Endothelial cell (in vitro differentiated cells): ENCODE measurements around the gene PIGH. TPM values are rescaled to one million over a fixed set of nuclear protein-coding genes. Genes with fewer than 3 reads are reported as not detected.

Source experiments
- DNase-seq: peaks from one replicate; pipeline ENCODE4 v3.0.0; 2021; ENCODE audit warnings: low spot score
- H3K27ac Mint-ChIP-seq: one replicate; pipeline ENCODE4 v1.8.0; 2021; ENCODE audit warnings: mixed read lengths, inconsistent platforms; ENCODE audit not compliant: unreplicated experiment
- H3K27me3 Mint-ChIP-seq: one replicate; pipeline ENCODE4 v1.8.0; 2021; ENCODE audit warnings: mild to moderate bottlenecking, moderate library complexity, mixed read lengths, inconsistent platforms; ENCODE audit not compliant: unreplicated experiment
- H3K36me3 Mint-ChIP-seq: one replicate; pipeline ENCODE4 v1.8.0; 2021; ENCODE audit warnings: mild to moderate bottlenecking, low read depth, mixed read lengths, inconsistent platforms; ENCODE audit not compliant: unreplicated experiment
- H3K4me1 Mint-ChIP-seq: one replicate; pipeline ENCODE4 v1.8.0; 2021; ENCODE audit warnings: mild to moderate bottlenecking, mixed read lengths, inconsistent platforms; ENCODE audit not compliant: unreplicated experiment
- H3K4me3 Mint-ChIP-seq: one replicate; pipeline ENCODE4 v1.8.0; 2021; ENCODE audit warnings: mild to moderate bottlenecking, mixed read lengths, inconsistent platforms; ENCODE audit not compliant: unreplicated experiment
- H3K9me3 Mint-ChIP-seq: one replicate; pipeline ENCODE4 v1.8.0; 2021; ENCODE audit warnings: mixed read lengths, inconsistent platforms; ENCODE audit not compliant: unreplicated experiment
- total RNA-seq: library from RNA; stranded (reverse); fragmentation: NEBNext Ultra II Directional; extraction: Animal tissue kit (Norgen Biotek cat#: 25700); gene quantifications from one replicate; pipeline ENCODE4 v1.2.1, GENCODE V29; 2021; ENCODE audit not compliant: unreplicated experiment
- TF ChIP-seq, protein P1 (sequence below): fragments of 200-600 bp; sonication (generic); IDR thresholded peaks from one replicate; pipeline ENCODE4 v1.5.0; 2021; ENCODE audit warnings: antibody characterized with exemption; ENCODE audit not compliant: unreplicated experiment

Gene PIGH
- total RNA-seq, 1 donor from 2014 or later: 7.8 TPM

DNA sequence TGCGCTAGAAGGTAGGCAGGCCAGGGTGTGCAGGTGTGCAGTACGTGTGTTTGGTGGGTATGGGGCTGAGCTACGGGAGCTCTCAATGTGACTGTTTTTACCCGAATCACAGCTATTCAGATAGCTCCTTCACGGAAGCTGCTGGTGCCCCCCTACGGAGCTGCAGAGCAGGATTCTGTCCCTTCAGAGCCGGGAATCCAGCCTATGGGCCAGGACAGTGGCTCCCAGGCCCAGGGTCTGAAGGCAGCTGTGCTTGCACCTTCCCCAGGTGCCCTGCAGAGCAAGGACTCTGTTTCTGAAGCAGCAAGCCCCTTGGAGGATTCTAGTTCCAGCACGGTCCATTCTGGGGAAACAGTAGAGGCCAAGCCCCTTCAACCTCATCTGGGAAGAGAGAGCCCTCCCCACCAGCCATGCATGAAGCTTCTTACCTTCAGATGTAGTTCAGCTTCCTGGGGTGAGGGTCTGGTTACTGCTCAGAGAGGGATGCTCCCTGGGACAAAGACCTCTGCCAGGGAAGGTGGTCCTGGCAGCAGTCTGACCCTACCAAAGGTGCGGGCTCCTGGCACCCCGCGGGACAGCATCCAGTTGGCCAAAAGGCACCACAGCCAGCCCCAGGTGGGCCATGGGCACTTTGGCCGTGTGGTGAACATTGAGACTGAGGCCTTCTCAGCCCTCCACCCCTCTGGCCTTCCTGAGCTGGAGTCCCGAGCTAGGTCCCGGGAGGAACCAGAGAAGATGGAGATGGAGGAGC is 37.9 kb downstream of the PIGH start:
- Mint-ChIP-seq H3K4me3 (no peak overlapping the region), H3K4me1 (no peaks in the 10 kb centered on the region), H3K9me3 (no peaks in the 10 kb centered on the region), H3K27me3 (no peaks in the 10 kb centered on the region), H3K36me3 (no peaks in the 10 kb centered on the region), H3K27ac (no peak overlapping the region)
- no peak for DNase-seq
- TF ChIP-seq, protein P1, sequence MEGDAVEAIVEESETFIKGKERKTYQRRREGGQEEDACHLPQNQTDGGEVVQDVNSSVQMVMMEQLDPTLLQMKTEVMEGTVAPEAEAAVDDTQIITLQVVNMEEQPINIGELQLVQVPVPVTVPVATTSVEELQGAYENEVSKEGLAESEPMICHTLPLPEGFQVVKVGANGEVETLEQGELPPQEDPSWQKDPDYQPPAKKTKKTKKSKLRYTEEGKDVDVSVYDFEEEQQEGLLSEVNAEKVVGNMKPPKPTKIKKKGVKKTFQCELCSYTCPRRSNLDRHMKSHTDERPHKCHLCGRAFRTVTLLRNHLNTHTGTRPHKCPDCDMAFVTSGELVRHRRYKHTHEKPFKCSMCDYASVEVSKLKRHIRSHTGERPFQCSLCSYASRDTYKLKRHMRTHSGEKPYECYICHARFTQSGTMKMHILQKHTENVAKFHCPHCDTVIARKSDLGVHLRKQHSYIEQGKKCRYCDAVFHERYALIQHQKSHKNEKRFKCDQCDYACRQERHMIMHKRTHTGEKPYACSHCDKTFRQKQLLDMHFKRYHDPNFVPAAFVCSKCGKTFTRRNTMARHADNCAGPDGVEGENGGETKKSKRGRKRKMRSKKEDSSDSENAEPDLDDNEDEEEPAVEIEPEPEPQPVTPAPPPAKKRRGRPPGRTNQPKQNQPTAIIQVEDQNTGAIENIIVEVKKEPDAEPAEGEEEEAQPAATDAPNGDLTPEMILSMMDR: no peak

DNA sequence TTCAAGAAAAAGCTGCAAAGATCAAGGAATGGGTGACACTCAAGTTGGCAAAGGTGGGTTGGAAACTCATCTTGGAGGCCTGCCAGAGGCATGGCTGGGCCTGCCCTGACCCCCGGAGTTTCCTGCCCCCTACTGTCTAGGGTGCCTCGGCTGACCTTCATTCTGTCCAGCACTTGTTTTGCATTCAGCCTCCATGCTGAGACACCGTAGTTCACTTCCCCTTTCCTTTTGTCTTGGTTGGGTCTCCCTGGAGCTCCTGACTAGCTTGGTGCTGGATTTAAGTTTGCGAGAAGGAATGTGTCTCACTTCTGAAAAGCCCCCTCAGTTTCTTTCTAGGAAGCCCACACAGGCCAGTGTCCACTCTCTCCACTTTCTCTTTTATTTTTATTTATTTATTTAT is 40.4 kb downstream of the PIGH start:
- no peak overlapping the region for H3K27ac Mint-ChIP-seq
- no peaks in the 10 kb centered on the region for H3K36me3 Mint-ChIP-seq
- H3K4me3 Mint-ChIP-seq: no peak overlapping the region
- no peak for DNase-seq
- H3K9me3 Mint-ChIP-seq: no peaks in the 10 kb centered on the region
- H3K27me3 Mint-ChIP-seq: no peaks in the 10 kb centered on the region
- H3K4me1 Mint-ChIP-seq: no peaks in the 10 kb centered on the region
- TF ChIP-seq, protein P1: no peak

DNA sequence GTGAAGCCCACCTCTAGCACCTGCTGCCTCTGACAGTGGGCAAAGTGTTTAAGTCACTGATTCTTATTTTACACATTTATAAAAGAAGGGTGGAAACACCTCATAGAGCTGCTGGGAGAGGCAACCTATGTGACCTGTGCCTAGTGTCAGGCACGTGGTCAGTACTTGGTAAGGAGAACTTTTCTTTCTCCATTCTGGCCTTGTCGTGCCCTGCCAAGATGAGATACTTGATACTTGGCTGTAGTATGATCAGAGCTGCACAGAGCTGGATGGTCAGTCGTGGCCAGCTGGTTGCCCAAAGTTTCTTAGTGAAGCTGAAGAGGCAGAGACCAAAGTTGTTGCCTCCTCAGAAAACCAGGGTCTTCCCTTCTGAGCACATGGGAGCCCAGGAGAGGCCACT is 42.4 kb downstream of the PIGH start:
- H3K36me3 Mint-ChIP-seq: no peaks in the 10 kb centered on the region
- H3K4me1 Mint-ChIP-seq: no peaks in the 10 kb centered on the region
- no peaks in the 10 kb centered on the region for H3K9me3 Mint-ChIP-seq

DNA sequence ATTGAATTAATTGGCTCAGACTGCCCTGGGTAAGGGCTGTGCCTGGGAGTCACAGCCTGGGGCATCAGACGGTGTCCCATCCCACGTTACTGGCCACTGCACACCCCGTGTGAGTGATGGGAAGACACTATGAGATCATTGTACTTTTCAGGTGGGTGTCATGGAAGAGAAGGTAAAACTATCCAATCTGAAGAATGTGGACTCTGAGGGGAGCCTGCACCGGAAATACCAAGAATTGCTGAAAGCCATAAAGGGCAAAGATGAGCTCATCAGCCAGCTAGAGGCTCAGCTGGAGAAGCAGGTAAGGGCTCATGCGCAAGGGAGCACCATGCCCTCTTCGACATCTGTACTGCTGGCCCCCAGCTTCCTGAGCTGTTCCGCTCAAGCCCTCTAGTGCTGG is 43.0 kb downstream of the PIGH start:
- H3K36me3 Mint-ChIP-seq: no peaks in the 10 kb centered on the region
- H3K27me3 Mint-ChIP-seq: no peaks in the 10 kb centered on the region
- no peaks in the 10 kb centered on the region for H3K4me1 Mint-ChIP-seq
- TF ChIP-seq, protein P1: no peak
- no peak overlapping the region for H3K27ac Mint-ChIP-seq
- no peak for DNase-seq
- no peaks in the 10 kb centered on the region for H3K9me3 Mint-ChIP-seq
- no peak overlapping the region for H3K4me3 Mint-ChIP-seq

More for the DNA sequence above, 42.4 kb downstream of the PIGH start:
- TF ChIP-seq, protein P1: no peak
- no peak overlapping the region for H3K27ac Mint-ChIP-seq
- DNase-seq: no peak
- no peaks in the 10 kb centered on the region for H3K27me3 Mint-ChIP-seq
- H3K4me3 Mint-ChIP-seq: no peak overlapping the region

DNA sequence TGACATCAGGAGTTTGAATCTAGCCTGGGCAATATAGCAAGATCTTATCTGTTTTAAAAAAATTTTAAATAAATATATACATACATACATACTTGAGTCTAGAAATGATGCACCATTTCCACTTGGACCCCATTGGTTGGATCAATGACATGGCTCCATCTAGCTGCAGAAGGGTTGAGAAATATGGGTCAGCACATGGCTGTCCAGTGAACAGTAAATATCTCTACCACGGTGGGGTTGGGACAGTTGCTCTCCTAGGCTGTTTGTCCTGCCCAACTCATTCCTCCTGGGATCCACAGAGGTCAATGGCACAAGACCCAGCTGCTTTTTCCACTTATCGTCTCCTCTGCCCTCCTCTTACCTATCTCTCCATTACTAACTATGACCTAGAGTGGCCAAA is 43.4 kb downstream of the PIGH start:
- TF ChIP-seq, protein P1: no peak
- Mint-ChIP-seq H3K4me1 (no peaks in the 10 kb centered on the region), H3K9me3 (no peaks in the 10 kb centered on the region), H3K27me3 (no peaks in the 10 kb centered on the region), H3K4me3 (no peak overlapping the region), H3K36me3 (no peaks in the 10 kb centered on the region), H3K27ac (no peak overlapping the region)
- no peak for DNase-seq
